Left lobe of liver (tissue), 2 donors: ENCODE results near the gene CTNNBL1. TPM values are rescaled to one million over a fixed set of nuclear protein-coding genes. Genes with fewer than 3 reads are reported as not detected.

Experiments
- ATAC-seq: fragments of 200-7000 bp; cut with Tn5 transposase; one replicate; pipeline ENCODE4 v1.9.1; 2020; ENCODE audit warnings: mild to moderate bottlenecking, moderate library complexity
- DNase-seq: peaks from one replicate; pipeline ENCODE4 v3.0.0-alpha.2; 2020; ENCODE audit warnings: low spot score
- total RNA-seq: library from RNA; stranded (reverse); gene quantifications from one replicate; pipeline ENCODE4 v1.2.1, GENCODE V29; 2021
- donor health status: DM: no; HTN: no; CAD: no; lungs with moderate emphysema.
- donor health status: DM: no; HTN: yes; CAD: no.

CTNNBL1 gene
- total RNA-seq, 1 donor from 2014 or later, result 41.4 TPM

GRCh38 chr20:37735541-37735940, 41.7 kb downstream of the CTNNBL1 start:
- no peak for DNase-seq
- peak; percentile 10 for ATAC-seq

GRCh38 chr20:37736132-37736531, 42.3 kb downstream of the CTNNBL1 start:
- ATAC-seq (peak; percentile 87), DNase-seq (no peak)

- ATAC-seq (no peak), DNase-seq (no peak)
Observed at GRCh38 chr20:37737826-37738420, 44.1 kb downstream of the CTNNBL1 start.

- ATAC-seq, result peak; percentile 24
- DNase-seq, result no peak
Observed at GRCh38 chr20:37741055-37741454, 47.2 kb downstream of the CTNNBL1 start.

GRCh38 chr20:37741570-37741969, 47.7 kb downstream of the CTNNBL1 start:
- ATAC-seq (peak; percentile 96), DNase-seq (no peak)

- no peak for ATAC-seq
- DNase-seq, result no peak
Observed at GRCh38 chr20:37742131-37742530, 48.3 kb downstream of the CTNNBL1 start.

GRCh38 chr20:37744347-37744746, 50.5 kb downstream of the CTNNBL1 start:
- ATAC-seq, result no peak

GRCh38 chr20:37745553-37745952, 51.7 kb downstream of the CTNNBL1 start:
- DNase-seq, result no peak
- ATAC-seq, result no peak

More at GRCh38 chr20:37744347-37744746, 50.5 kb downstream of the CTNNBL1 start:
- DNase-seq, result no peak

GRCh38 chr20:37748015-37748414, 54.2 kb downstream of the CTNNBL1 start:
- ATAC-seq (no peak), DNase-seq (no peak)

- ATAC-seq (no peak), DNase-seq (no peak)
Observed at GRCh38 chr20:37749218-37749617, 55.4 kb downstream of the CTNNBL1 start.

- ATAC-seq (no peak), DNase-seq (no peak)
Observed at GRCh38 chr20:37749620-37750403, 56.0 kb downstream of the CTNNBL1 start.

GRCh38 chr20:37755665-37756064, 61.8 kb downstream of the CTNNBL1 start:
- peak; percentile 78 for ATAC-seq
- DNase-seq, result no peak

- no peak for ATAC-seq
Observed at GRCh38 chr20:37756234-37756633, 62.4 kb downstream of the CTNNBL1 start.

GRCh38 chr20:37757550-37757949, 63.7 kb downstream of the CTNNBL1 start:
- no peak for ATAC-seq
- DNase-seq, result no peak

More at GRCh38 chr20:37756234-37756633, 62.4 kb downstream of the CTNNBL1 start:
- DNase-seq, result no peak

- DNase-seq (no peak), ATAC-seq (peak; percentile 50)
Observed at GRCh38 chr20:37758332-37758731, 64.5 kb downstream of the CTNNBL1 start.

- ATAC-seq (no peak), DNase-seq (no peak)
Observed at GRCh38 chr20:37759052-37759553, 65.3 kb downstream of the CTNNBL1 start.

GRCh38 chr20:37759761-37760209, 66.0 kb downstream of the CTNNBL1 start:
- peak; percentile 76 for ATAC-seq
- no peak for DNase-seq

GRCh38 chr20:37760322-37760721, 66.5 kb downstream of the CTNNBL1 start:
- ATAC-seq (peak; percentile 26), DNase-seq (no peak)

- DNase-seq (no peak), ATAC-seq (no peak)
Observed at GRCh38 chr20:37762716-37763485, 69.1 kb downstream of the CTNNBL1 start.

GRCh38 chr20:37764333-37764935, 70.6 kb downstream of the CTNNBL1 start:
- DNase-seq, result no peak
- no peak for ATAC-seq

- DNase-seq, result no peak
- no peak for ATAC-seq
Observed at GRCh38 chr20:37770908-37771307, 77.1 kb downstream of the CTNNBL1 start.
